K562 (cell line): ENCODE results near the gene GPR15. TPM values are rescaled to one million over a fixed set of nuclear protein-coding genes. Genes with fewer than 3 reads are reported as not detected.

Experiments
- ATAC-seq: fragments of 200-7000 bp; cut with Tn5 transposase; 3 replicates; pipeline ENCODE4 v1.9.1; 2020; ENCODE audit warnings: moderate library complexity
- BruUV-seq: library from RNA; stranded (reverse); fragments of 400-500 nt; replicated peaks from 2 replicates; lab custom pipeline; 2021; lab: Mats Ljungman, UMichigan
- CTCF ChIA-PET: fragments of 300-600 bp; formaldehyde crosslinking; extraction: SDS; loops from one replicate; lab custom pipeline; 2021; ENCODE audit warnings: low intra/inter-chr PET ratio; lab: Yijun Ruan, JAX
- POLR2A ChIA-PET: fragments of 300-600, 350-650 bp; sonication (Branson Sonifier 250); formaldehyde crosslinking; extraction: SDS; loops from one replicate; lab custom pipeline; 2021; ENCODE audit warnings: antibody characterized with exemption, inconsistent platforms; lab: Yijun Ruan, JAX
- DNase-seq, 4 experiments: peaks; one replicate each; pipeline versions ENCODE4 v3.0.0 to v3.0.0-alpha.2; 2011 to 2018; ENCODE audit warnings: low spot score in 3 of 4, mixed read lengths in 3 of 4; ENCODE audit errors: extremely low read depth in 1 of 4
- FAIRE-seq: peaks from 2 replicates; lab custom pipeline; 2011; peaks lifted over from hg19 to GRCh38; lab: Jason Lieb, UNC
- H2AFZ ChIP-seq: 2 replicates; pipeline ENCODE4 v1.6.0; 2011; ENCODE audit warnings: low read depth, low read length, control low read depth, inconsistent platforms
- H3K27ac ChIP-seq: fragments of 200-600 bp; 3 replicates; pipeline ENCODE4 v1.8.0; 2011; ENCODE audit warnings: low read depth, mild to moderate bottlenecking, control low read depth, inconsistent platforms, low read length, moderate library complexity, mixed read lengths; ENCODE audit errors: extremely low read depth
- H3K27me3 ChIP-seq, 2 experiments: fragments of 300-600 bp in 1 of 2; 2 replicates in 1 of 2; 3 replicates in 1 of 2; pipeline versions ENCODE4 v1.6.0 to v1.8.0; 2011; ENCODE audit warnings: inconsistent platforms in 2 of 2, low read length in 2 of 2, mild to moderate bottlenecking in 1 of 2, mixed read lengths in 1 of 2, moderate library complexity in 1 of 2; ENCODE audit not compliant: control insufficient read depth in 2 of 2, insufficient read depth in 2 of 2
- H3K36me3 ChIP-seq: fragments of 300-600 bp; 3 replicates; pipeline ENCODE4 v1.8.0; 2011; ENCODE audit warnings: mild to moderate bottlenecking, low read length, inconsistent platforms; ENCODE audit not compliant: control insufficient read depth, insufficient read depth
- H3K4me1 ChIP-seq, 2 experiments: fragments of 200-600 bp in 1 of 2; replicated peaks in 1 of 2; 2 replicates in 1 of 2; 3 replicates in 1 of 2; pipeline versions ENCODE4 v1.5.1 to v1.8.0; 2011; ENCODE audit warnings: inconsistent platforms in 2 of 2, low read length in 2 of 2, mild to moderate bottlenecking in 1 of 2, mixed read lengths in 1 of 2, moderate library complexity in 1 of 2; ENCODE audit not compliant: control insufficient read depth in 2 of 2, insufficient read depth in 2 of 2
- H3K4me2 ChIP-seq: 2 replicates; pipeline ENCODE4 v1.6.1; 2011; ENCODE audit warnings: low read length, control low read depth, inconsistent platforms, mixed read lengths; ENCODE audit not compliant: insufficient read depth
- H3K4me3 ChIP-seq: fragments of 200-600 bp; sonication (generic), shearing (Covaris generic); 2 replicates; pipeline ENCODE4 v1.5.1; 2016; ENCODE audit warnings: control low read depth, inconsistent platforms
- H3K79me2 ChIP-seq: fragments of 200-600 bp; 3 replicates; pipeline ENCODE4 v1.8.0; 2011; ENCODE audit warnings: low read length, inconsistent platforms; ENCODE audit not compliant: control insufficient read depth, insufficient read depth
- H3K9ac ChIP-seq, 2 experiments: 2 replicates each; pipeline versions ENCODE4 v1.6.0 to v1.6.1; 2011; ENCODE audit warnings: low read depth in 2 of 2, low read length in 2 of 2, control low read depth in 1 of 2, inconsistent platforms in 1 of 2, mild to moderate bottlenecking in 1 of 2, mixed read lengths in 1 of 2; ENCODE audit not compliant: insufficient read depth in 1 of 2
- H3K9me1 ChIP-seq: one replicate; pipeline ENCODE4 v1.6.0; 2011; ENCODE audit warnings: inconsistent platforms, mild to moderate bottlenecking, low read length, moderate library complexity; ENCODE audit not compliant: control insufficient read depth, insufficient read depth
- H3K9me3 ChIP-seq: replicated peaks from 2 replicates; pipeline ENCODE4 v1.5.1; 2011; ENCODE audit warnings: low read depth, low read length, inconsistent platforms; ENCODE audit not compliant: control insufficient read depth, insufficient read depth
- H4K20me1 ChIP-seq: replicated peaks from 2 replicates; pipeline ENCODE4 v1.6.1; 2011; ENCODE audit warnings: low read length, inconsistent platforms, mixed read lengths; ENCODE audit not compliant: control insufficient read depth, insufficient read depth
- CBFA2T2 ChIP-seq: fragments of 450-650 bp; conservative IDR thresholded peaks from 2 replicates; pipeline ENCODE4 v1.6.1; 2017; ENCODE audit warnings: mild to moderate bottlenecking
- CREB1 ChIP-seq, 2 experiments: sonication (generic) in 1 of 2; formaldehyde crosslinking in 1 of 2; IDR thresholded peaks; 2 replicates each; pipeline versions ENCODE4 v1.6.1 to v1.8.0; 2012 to 2022; ENCODE audit warnings: inconsistent platforms in 1 of 2, mild to moderate bottlenecking in 1 of 2, missing genetic modification reagents in 1 of 2, moderate library complexity in 1 of 2
- HCFC1 ChIP-seq: IDR thresholded peaks from 2 replicates; pipeline ENCODE4 v1.6.1; 2012; ENCODE audit warnings: low read depth, low read length, improper control_type of control experiment
- MECOM ChIP-seq: fragments of 250-450 bp; sonication (Bioruptor Pico); IDR thresholded peaks from 2 replicates; pipeline ENCODE4 v1.8.0; 2022; ENCODE audit warnings: inconsistent platforms
- MYC ChIP-seq, 2 experiments: fragments of 250-450 bp in 1 of 2; sonication (Bioruptor Pico) in 1 of 2; IDR thresholded peaks; 2 replicates each; pipeline versions ENCODE4 v1.5.1 to v1.6.1; 2012 to 2021; ENCODE audit warnings: low read depth in 2 of 2, borderline replicate concordance in 1 of 2, improper control_type of control experiment in 1 of 2, low read length in 1 of 2, mild to moderate bottlenecking in 1 of 2, moderate library complexity in 1 of 2
- POLR3G ChIP-seq: IDR thresholded peaks from 2 replicates; pipeline ENCODE4 v1.6.1; 2011; ENCODE audit not compliant: insufficient read length, insufficient replicate concordance; ENCODE audit errors: extremely low read depth
- RBM39 ChIP-seq: fragments of 200-400 bp; formaldehyde crosslinking; optimal IDR thresholded peaks from 2 replicates; pipeline ENCODE3; 2018; ENCODE audit warnings: low read depth, low read length
- ZBTB17 ChIP-seq: fragments of 450-650 bp; formaldehyde crosslinking; IDR thresholded peaks from 2 replicates; pipeline ENCODE4 v1.4.0; 2020; ENCODE audit warnings: mild to moderate bottlenecking
- WGBS: fragments of 100-300 bp; shearing (Covaris generic); methylation state at CpG from one replicate; pipeline ENCODE4 v1.1.6; 2016; ENCODE audit warnings: low coverage, mixed read lengths; ENCODE audit not compliant: insufficient coverage; ENCODE audit errors: missing lambda C conversion rate; 5-methylcytosine and 5-hydroxymethylcytosine counted together
- in situ Hi-C: fragments of 300-500 bp; cut with MboI; formaldehyde crosslinking; loops from 4 replicates; pipeline ENCODE4 v1.15.0; 2018; ENCODE audit warnings: inconsistent platforms, mixed read lengths
- intact Hi-C: fragments of 100-400 bp; cut with micrococcal nuclease; formaldehyde crosslinking; loops from 2 replicates; pipeline ENCODE4 v1.14.2; 2022
- polyA plus RNA-seq, 8 experiments: library from polyadenylated mRNA; depleted of rRNA in 4 of 8; stranded (reverse) in 5 of 8; unstranded in 3 of 8; fragments of >200 nt; fragmentation: Nextera tagmentation in 2 of 8; fragmentation: Illumina TruSeq in 1 of 8; extraction: Ambion mirVana in 2 of 8; extraction: Trizol in 1 of 8; gene quantifications; 2 replicates each; pipeline versions ENCODE4 v1.2.1 to v1.2.3, GENCODE V29; 2011 to 2014; ENCODE audit warnings: inconsistent platforms in 1 of 8, missing spikeins in 1 of 8
- total RNA-seq, 7 experiments: library from RNA; depleted of rRNA in 6 of 7; stranded (reverse); fragments of >200 nt in 6 of 7; fragmentation: Illumina TruSeq in 2 of 7; extraction: Trizol in 2 of 7; gene quantifications; 2 replicates each; pipeline versions ENCODE4 v1.2.1 to v1.2.3, GENCODE V29; 2011 to 2021; ENCODE audit warnings: low replicate concordance in 1 of 7
- TF ChIP-seq, protein P1 (sequence below): sonication (generic); formaldehyde crosslinking; IDR thresholded peaks from 2 replicates; pipeline ENCODE4 v1.8.0; 2023; ENCODE audit warnings: mild to moderate bottlenecking, missing genetic modification reagents
- TF ChIP-seq, protein P2 (sequence below): sonication (generic); formaldehyde crosslinking; IDR thresholded peaks from 2 replicates; pipeline ENCODE4 v1.8.1; 2023; ENCODE audit warnings: mild to moderate bottlenecking, missing genetic modification reagents
- TF ChIP-seq, protein P3 (sequence below): IDR thresholded peaks from 2 replicates; pipeline ENCODE4 v1.6.1; 2011; ENCODE audit warnings: borderline replicate concordance, low read depth, mild to moderate bottlenecking, moderate library complexity, low read length; ENCODE audit not compliant: insufficient read depth, poor library complexity, severe bottlenecking

Gene GPR15
- total and polyA plus RNA-seq, 9 of the 15 experiments (the other 6 are each of a cell fraction or from before 2014, with no cell fraction given) = 0.13 TPM; not detected in 8

DNA sequence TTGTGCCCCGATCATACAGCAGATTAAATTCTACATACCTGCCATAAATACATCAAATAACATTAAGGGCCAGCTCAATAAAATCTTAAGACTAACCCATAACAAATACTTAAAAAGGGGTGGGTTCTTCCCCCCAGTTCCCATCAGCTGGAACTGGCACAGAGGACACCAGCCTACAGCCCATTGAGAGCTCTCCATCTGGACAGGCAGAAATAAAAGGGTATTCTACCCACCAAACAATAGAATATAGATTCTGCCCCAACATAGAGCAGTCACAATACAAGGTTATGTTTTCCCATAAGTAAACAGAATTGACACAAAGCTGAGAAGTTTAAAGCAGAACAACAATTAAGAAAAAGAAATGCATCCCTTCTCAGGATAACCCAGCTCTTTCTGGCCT, 49.7 kb downstream of the GPR15 start:
- Histone ChIP-seq H2AFZ (no peak overlapping the region), H3K4me3 (no peak overlapping the region), H3K4me2 (no peak overlapping the region), H3K27ac (no peak overlapping the region), H3K36me3 (peaks cover 74% of the 10 kb centered on the region), H3K79me2 (peaks cover 51% of the 10 kb centered on the region), H3K27me3 (no peaks in the 10 kb centered on the region), H3K4me1 (peaks cover 3 to 10% of the 10 kb centered on the region in 2 experiments), H4K20me1 (0 out of 2 replicates have a peak, but pooled peaks cover 3% of the 10 kb centered on the region), H3K9me3 (no peaks in the 10 kb centered on the region), H3K9me1 (no peaks in the 10 kb centered on the region), H3K9ac (no peak overlapping the region)
- TF ChIP-seq MYC (IDR thresholded peaks at IDR 0.05; ENCODE audit: low read depth, low read length) = no peak
- TF ChIP-seq MYC (CRISPR knock-in tag; IDR thresholded peaks at IDR 0.05; ENCODE audit: borderline replicate concordance, low read depth) = no peak
- no peak for TF ChIP-seq CBFA2T2
- TF ChIP-seq CREB1 (IDR thresholded peaks at IDR 0.05) = no peak
- TF ChIP-seq CREB1 (CRISPR knock-in tag; IDR thresholded peaks at IDR 0.05) = no peak
- TF ChIP-seq, protein P1, sequence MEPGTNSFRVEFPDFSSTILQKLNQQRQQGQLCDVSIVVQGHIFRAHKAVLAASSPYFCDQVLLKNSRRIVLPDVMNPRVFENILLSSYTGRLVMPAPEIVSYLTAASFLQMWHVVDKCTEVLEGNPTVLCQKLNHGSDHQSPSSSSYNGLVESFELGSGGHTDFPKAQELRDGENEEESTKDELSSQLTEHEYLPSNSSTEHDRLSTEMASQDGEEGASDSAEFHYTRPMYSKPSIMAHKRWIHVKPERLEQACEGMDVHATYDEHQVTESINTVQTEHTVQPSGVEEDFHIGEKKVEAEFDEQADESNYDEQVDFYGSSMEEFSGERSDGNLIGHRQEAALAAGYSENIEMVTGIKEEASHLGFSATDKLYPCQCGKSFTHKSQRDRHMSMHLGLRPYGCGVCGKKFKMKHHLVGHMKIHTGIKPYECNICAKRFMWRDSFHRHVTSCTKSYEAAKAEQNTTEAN = no peak
- no peak for TF ChIP-seq MECOM (CRISPR knock-in tag)
- no peak for TF ChIP-seq RBM39
- TF ChIP-seq, protein P2, sequence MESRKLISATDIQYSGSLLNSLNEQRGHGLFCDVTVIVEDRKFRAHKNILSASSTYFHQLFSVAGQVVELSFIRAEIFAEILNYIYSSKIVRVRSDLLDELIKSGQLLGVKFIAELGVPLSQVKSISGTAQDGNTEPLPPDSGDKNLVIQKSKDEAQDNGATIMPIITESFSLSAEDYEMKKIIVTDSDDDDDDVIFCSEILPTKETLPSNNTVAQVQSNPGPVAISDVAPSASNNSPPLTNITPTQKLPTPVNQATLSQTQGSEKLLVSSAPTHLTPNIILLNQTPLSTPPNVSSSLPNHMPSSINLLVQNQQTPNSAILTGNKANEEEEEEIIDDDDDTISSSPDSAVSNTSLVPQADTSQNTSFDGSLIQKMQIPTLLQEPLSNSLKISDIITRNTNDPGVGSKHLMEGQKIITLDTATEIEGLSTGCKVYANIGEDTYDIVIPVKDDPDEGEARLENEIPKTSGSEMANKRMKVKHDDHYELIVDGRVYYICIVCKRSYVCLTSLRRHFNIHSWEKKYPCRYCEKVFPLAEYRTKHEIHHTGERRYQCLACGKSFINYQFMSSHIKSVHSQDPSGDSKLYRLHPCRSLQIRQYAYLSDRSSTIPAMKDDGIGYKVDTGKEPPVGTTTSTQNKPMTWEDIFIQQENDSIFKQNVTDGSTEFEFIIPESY = no peak
- TF ChIP-seq POLR3G = no peak
- TF ChIP-seq, protein P3, sequence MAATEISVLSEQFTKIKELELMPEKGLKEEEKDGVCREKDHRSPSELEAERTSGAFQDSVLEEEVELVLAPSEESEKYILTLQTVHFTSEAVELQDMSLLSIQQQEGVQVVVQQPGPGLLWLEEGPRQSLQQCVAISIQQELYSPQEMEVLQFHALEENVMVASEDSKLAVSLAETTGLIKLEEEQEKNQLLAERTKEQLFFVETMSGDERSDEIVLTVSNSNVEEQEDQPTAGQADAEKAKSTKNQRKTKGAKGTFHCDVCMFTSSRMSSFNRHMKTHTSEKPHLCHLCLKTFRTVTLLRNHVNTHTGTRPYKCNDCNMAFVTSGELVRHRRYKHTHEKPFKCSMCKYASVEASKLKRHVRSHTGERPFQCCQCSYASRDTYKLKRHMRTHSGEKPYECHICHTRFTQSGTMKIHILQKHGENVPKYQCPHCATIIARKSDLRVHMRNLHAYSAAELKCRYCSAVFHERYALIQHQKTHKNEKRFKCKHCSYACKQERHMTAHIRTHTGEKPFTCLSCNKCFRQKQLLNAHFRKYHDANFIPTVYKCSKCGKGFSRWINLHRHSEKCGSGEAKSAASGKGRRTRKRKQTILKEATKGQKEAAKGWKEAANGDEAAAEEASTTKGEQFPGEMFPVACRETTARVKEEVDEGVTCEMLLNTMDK = no peak
- TF ChIP-seq ZBTB17 = no peak
- no peak for TF ChIP-seq HCFC1
- DNase-seq (no peak), FAIRE-seq (no peak), ATAC-seq (no peak)
- intact Hi-C loops (no loop called here), in situ Hi-C loops (no loop called here)
- BruUV-seq = no TSS peak
- ChIA-PET POLR2A (interaction anchor here (0.6 to 1.0 kb wide), 2 partner anchors 9 to 41 kb away, joined by 3 read pairs; no protein-coding TSS in a partner anchor), CTCF (no interaction called here)
- WGBS = 100% methylated on average over 1 of the region's 1 CpG
